ENCODE data around the gene NRSN2. TPM values are rescaled to one million over a fixed set of nuclear protein-coding genes. Genes with fewer than 3 reads are reported as not detected.
"Not testable (repeated sequence)": the region's sequence is repeated elsewhere in the genome, so short reads cannot be mapped to it uniquely, and the experiment has no call there.

Gene NRSN2
- total RNA-seq, 1 donor from 2014 or later, result 27.0 TPM

DNA sequence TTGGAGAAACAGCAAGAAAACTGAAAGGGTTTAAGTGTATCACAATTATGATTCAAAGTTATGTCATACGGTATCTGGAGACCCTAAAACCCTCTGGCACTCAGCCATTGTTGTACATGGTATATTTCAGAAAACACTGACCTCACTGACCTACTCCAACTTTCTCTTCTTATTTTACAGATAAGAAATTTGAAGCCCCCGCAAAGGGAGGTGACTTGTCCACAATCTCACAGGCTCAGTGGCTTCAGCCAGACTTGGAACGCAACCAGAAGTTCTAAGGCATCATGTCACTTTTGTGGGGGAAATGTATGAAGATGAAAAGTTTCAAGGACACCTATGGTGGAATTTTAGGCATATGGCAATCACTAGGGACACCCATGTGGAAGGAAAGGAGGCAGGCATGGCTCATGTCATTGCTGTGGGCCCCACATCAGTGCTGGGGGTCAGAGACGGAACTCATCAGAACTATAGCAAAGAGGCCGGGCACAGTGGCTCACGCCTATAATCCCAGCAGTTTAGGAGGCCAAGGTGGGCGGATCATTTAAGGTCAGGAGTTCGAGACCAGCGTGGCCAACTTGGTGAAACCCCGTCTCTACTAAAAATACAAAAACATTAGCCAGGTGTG is 28.5 kb downstream of the NRSN2 start:
- DNase-seq, result no peak

GRCh38 chr20:376089-376488 is 29.2 kb downstream of the NRSN2 start:
- no peak for DNase-seq

DNA sequence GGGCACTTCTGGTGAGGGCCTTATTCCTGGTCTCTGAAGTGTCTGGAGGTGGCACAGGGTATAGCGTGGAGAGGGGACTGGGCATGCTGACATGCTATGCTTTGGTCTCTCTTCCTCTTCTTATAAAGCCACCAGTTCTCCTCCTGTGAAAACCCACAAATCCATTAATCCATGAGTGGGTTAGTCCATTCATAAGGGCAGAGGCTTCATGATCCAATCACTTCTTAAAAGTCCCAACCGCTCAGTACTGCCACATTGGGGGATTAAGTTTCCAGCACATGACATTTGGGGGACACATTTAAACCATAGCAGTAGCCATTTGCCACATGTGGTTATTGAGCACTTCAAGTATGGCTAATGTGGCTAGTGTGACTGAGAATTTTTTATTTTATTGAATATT is 29.8 kb downstream of the NRSN2 start:
- no peak for DNase-seq

DNA sequence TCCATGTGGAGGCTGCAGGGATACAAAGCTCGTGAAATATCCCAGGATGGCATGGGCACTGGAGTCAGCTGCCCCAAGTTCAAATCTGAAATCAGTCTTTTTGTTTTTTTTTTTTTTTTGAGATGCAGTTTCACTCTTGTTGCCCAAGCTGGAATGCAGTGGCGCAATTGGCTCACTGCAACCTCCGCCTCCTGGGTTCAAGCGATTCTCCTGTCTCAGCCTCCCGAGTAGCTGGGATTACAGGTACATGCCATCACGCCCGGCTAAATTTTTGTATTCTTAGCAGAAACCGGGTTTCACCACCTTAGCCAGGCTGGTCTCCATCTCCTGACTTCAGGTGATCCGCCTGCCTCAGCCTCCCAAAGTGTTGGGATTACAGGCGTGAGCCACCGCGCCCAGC is 30.7 kb downstream of the NRSN2 start:
- DNase-seq, result not testable (repeated sequence)

- no peak for DNase-seq
These were observed 32.0 kb downstream of the NRSN2 start for GRCh38 chr20:378961-379336.

- no peak for DNase-seq
These were observed 34.1 kb downstream of the NRSN2 start for GRCh38 chr20:380763-381580.

DNA sequence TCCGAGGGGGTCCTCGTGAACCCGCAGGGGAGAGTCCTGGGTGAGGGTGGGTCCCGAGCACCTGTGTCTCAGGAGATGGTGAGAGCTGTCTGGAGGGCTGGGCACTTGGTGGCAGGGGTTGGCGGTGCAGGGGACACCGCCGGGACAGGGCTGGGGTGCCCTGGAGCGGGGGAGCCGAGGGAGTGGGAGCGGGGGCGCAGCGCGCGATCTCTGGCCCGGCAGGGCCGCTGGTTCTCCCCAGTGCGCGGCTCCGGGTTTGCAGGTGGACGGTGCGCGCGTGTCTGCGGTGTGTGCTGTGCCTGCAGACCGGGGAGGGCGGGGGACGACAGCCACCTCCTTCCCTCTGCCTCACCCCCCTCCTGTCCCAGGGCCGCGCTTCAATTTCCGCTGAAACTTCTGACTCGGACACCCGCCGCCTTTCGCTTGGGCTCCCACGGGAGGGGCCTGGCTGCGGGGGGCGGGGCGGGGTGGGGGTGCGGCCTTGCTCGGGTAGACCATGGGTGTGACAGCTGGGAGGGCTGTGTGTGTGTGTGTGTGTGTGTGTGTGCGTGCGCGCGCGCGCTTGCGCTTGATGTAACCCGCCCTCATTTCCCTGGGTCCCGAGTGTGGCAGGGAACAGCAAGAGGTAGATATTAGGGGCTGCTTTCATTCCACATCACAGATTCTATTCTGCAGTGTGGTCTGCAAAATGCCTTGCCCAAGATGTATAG is 34.8 kb downstream of the NRSN2 start:
- peak; percentile 54 for DNase-seq

GRCh38 chr20:382291-383115 is 35.6 kb downstream of the NRSN2 start:
- no peak for DNase-seq

DNA sequence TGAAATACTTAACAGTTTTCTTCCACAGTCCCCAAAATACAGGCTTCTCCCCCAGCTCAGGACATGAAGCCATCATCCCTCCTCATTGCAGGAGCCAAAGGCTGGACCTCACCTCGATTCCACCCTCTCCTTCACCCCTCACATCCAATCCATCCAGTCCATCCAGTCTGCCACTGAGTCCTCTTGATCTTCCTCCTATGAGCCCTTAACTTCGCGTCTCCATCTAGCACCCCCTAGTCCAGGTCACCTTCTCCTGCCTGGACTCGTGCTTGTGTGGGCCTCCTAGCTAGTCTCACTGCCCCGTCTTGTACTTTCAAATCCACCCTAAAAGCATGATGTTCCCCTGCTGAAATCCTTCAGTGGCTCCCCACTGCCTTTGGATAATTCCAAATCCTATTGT is 37.0 kb downstream of the NRSN2 start:
- DNase-seq, result no peak

DNA sequence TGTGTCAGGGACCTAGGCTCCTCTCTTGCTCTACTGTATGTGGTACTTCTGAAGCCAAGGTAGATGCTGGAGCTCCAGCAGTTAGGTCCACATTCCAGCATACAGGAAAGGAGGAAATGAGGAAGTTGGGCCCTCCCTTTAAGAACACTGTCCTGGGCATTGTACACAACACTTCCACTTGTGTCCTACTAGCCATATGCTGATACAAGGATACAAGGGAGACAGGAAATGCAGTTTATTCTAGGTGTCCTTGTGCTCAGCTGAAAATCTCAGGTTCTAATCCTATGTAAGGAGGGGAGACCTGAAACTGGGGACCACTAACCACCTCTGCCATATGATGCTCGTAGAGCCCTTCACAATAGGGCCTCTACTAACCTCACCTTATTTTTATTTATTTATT is 37.8 kb downstream of the NRSN2 start:
- no peak for DNase-seq

GRCh38 chr20:385448-385847 is 38.5 kb downstream of the NRSN2 start:
- DNase-seq, result no peak

DNA sequence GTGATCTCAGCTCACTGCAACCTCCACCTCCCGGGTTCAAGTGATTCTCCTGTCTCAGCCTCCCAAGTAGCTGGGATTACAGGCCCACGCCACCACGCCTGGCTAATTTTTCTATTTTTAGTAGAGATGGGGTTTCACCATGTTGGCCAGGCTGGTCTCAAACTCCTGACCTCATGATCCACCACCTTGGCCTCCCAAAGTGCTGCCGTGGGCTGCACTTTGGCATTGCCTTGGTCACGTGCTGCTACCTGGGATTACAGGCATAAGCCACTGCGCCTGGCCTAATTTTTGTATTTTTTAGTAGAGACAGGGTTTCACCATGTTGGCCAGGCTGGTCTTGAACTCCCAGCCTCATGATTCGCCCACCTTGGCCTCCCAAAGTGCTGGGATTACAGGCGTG is 39.7 kb downstream of the NRSN2 start:
- DNase-seq, result not testable (repeated sequence)

GRCh38 chr20:387520-387919 is 40.6 kb downstream of the NRSN2 start:
- no peak for DNase-seq

DNA sequence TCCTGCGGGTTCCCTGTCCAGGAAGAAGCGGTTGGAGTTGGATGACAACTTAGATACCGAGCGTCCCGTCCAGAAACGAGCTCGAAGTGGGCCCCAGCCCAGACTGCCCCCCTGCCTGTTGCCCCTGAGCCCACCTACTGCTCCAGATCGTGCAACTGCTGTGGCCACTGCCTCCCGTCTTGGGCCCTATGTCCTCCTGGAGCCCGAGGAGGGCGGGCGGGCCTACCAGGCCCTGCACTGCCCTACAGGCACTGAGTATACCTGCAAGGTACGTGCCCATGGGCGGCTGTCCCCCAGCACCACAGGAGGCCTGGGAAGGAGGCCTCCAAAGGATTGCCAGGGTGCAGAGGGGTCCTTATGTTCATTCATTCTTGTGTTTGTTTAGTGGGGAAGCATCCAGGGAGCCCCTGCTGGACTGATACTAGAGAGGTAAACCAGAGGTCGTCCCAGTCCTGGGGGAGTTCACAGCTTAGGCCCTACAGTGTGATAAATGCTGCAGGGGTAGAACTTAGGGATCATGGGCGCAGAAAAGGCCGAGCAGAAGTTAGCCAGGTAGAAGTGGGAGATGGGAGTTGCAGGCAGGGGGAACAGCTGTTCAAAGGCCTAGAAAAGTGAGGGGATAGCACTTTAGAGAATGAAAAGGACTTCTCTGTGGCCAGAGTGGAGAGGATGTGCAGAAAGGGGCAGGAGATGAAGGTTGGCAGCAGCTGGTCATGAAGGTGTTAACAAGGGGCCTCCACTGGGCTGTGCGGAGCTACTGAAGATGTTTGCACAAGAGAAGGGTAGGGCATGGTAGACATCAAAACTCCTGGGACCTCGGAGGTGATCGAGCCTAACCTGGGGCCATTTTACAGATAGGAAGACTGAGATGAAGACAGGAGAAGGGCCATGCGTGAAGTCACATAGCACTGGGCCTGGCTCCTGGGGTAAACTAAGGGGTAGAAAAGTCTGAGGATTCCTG is 41.4 kb downstream of the NRSN2 start:
- DNase-seq, result no peak

DNA sequence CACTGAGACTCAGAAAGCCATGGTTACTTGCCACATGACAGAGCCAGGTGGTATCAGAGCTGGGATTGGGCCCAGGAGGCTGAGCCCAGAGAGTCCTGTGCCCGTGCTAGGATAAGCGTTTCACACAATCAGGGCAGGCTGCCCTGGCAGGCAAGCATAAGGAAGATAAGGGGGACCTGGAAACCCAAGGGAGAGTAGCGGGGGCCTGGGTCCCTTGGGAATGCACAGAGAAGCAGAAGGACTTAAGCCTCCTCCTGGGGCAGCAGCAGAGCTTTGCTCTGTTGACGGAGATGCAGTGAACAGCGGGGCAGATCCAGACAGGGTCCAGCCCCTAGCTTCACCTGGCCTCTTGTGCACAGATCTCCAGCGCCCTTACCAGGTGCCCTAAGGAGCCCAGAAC is 42.3 kb downstream of the NRSN2 start:
- no peak for DNase-seq

GRCh38 chr20:391041-391711 is 44.3 kb downstream of the NRSN2 start:
- no peak for DNase-seq

DNA sequence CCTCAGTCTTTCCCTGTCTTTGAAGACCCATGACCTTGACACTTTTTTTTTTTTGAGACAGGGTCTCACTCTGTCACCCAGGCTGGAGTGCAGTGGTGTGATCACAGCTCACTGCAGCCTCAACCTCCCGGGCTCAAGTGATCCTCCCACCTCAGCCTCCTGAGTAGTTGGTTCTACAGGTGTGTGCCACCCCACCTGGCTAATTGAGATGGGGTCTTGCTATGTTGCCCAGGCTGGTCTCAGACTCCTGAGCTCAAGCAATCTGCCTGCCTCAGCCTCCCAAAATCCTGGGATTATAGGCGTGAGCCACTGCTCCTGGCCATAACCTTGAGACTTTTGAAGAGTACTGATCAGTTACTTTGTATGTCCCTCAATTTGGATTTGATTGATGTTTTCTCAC is 46.4 kb downstream of the NRSN2 start:
- DNase-seq, result not testable (repeated sequence)

DNA sequence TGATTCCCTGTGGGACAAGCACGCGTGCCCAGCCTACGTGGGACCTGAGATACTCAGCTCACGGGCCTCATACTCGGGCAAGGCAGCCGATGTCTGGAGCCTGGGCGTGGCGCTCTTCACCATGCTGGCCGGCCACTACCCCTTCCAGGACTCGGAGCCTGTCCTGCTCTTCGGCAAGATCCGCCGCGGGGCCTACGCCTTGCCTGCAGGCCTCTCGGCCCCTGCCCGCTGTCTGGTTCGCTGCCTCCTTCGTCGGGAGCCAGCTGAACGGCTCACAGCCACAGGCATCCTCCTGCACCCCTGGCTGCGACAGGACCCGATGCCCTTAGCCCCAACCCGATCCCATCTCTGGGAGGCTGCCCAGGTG is 49.3 kb downstream of the NRSN2 start:
- DNase-seq, result no peak

DNA sequence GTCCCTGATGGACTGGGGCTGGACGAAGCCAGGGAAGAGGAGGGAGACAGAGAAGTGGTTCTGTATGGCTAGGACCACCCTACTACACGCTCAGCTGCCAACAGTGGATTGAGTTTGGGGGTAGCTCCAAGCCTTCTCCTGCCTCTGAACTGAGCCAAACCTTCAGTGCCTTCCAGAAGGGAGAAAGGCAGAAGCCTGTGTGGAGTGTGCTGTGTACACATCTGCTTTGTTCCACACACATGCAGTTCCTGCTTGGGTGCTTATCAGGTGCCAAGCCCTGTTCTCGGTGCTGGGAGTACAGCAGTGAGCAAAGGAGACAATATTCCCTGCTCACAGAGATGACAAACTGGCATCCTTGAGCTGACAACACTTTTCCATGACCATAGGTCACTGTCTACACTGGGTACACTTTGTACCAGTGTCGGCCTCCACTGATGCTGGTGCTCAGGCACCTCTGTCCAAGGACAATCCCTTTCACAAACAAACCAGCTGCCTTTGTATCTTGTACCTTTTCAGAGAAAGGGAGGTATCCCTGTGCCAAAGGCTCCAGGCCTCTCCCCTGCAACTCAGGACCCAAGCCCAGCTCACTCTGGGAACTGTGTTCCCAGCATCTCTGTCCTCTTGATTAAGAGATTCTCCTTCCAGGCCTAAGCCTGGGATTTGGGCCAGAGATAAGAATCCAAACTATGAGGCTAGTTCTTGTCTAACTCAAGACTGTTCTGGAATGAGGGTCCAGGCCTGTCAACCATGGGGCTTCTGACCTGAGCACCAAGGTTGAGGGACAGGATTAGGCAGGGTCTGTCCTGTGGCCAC is 49.9 kb downstream of the NRSN2 start:
- DNase-seq, result no peak
